NCI-H1436 (cell line): ENCODE data around the gene MYEOV.

ENCODE experiments used
- DNase-seq: peaks from one replicate; lab custom pipeline; 2025; lab: John Stamatoyannopoulos, UW

The MYEOV gene

GRCh38 chr11:69343401-69344321, 49.7 kb downstream of the MYEOV start:
- DNase-seq, result no peak

- no peak for DNase-seq
Measured at GRCh38 chr11:69344570-69345145, 50.7 kb downstream of the MYEOV start.
